OCI-LY3 (cell line): ENCODE results near the gene STK17B.
A peak's percentile ranks its signal among the peaks of the same experiment; 100 is the strongest.

Experiments used
- H2AFZ ChIP-seq: fragments of 200-600, 300-600 bp; shearing (Covaris generic); 2 replicates; pipeline ENCODE4 v1.6.0; 2014; ENCODE audit warnings: antibody characterized with exemption, low read depth, low read length
- H3K27ac ChIP-seq: fragments of 200-600, 300-600 bp; sonication (generic); 2 replicates; pipeline ENCODE4 v1.5.1; 2014; ENCODE audit warnings: mild to moderate bottlenecking, low read length, moderate library complexity, mixed read lengths
- H3K27me3 ChIP-seq: fragments of 200-600, 300-600 bp; sonication (generic); 2 replicates; pipeline ENCODE4 v1.6.1; 2014; ENCODE audit warnings: low read depth, low read length, mixed read lengths
- H3K36me3 ChIP-seq: fragments of 200-600, 300-600 bp; sonication (generic); replicated peaks from 2 replicates; pipeline ENCODE3; 2014; ENCODE audit warnings: low read depth, low read length, mixed read lengths
- H3K4me1 ChIP-seq: fragments of 300-600, 200-600 bp; sonication (generic); 2 replicates; pipeline ENCODE4 v1.6.1; 2014; ENCODE audit warnings: low read length, mixed read lengths
- H3K4me2 ChIP-seq: fragments of 200-600, 300-600 bp; sonication (generic); 2 replicates; pipeline ENCODE4 v1.6.1; 2014; ENCODE audit warnings: low read length, mixed read lengths
- H3K4me3 ChIP-seq: fragments of 300-600, 200-600 bp; sonication (generic); 2 replicates; pipeline ENCODE4 v1.5.1; 2014; ENCODE audit warnings: antibody characterized with exemption, mild to moderate bottlenecking, low read length, moderate library complexity
- H3K79me2 ChIP-seq: fragments of 300-600, 200-600 bp; shearing (Covaris generic); 2 replicates; pipeline ENCODE4 v1.6.1; 2014; ENCODE audit warnings: mild to moderate bottlenecking, low read length, mixed read lengths
- H3K9ac ChIP-seq: fragments of 300-600, 200-600 bp; shearing (Covaris generic); 2 replicates; pipeline ENCODE4 v1.6.0; 2014; ENCODE audit warnings: mild to moderate bottlenecking, low read length, moderate library complexity
- H3K9me3 ChIP-seq: fragments of 200-600, 300-600 bp; shearing (Covaris generic); 2 replicates; pipeline ENCODE4 v1.6.1; 2014; ENCODE audit warnings: low read length, mixed read lengths; ENCODE audit not compliant: insufficient read depth
- H4K20me1 ChIP-seq: fragments of 200-600, 300-600 bp; sonication (generic); 2 replicates; pipeline ENCODE4 v1.6.1; 2016; ENCODE audit warnings: low read length, mixed read lengths; ENCODE audit not compliant: insufficient read depth
- EZH2phosphoT487 ChIP-seq: fragments of 200-600 bp; shearing (Covaris generic); IDR thresholded peaks from 2 replicates; pipeline ENCODE4 v1.6.1; 2018; ENCODE audit warnings: antibody characterized with exemption, mixed run types, low read depth
- TF ChIP-seq, protein P1 (sequence below): fragments of 200-600, 300-600 bp; sonication (generic); IDR thresholded peaks from 2 replicates; pipeline ENCODE4 v1.5.1; 2014; ENCODE audit warnings: antibody characterized with exemption, low read length, low read depth

Gene STK17B

DNA sequence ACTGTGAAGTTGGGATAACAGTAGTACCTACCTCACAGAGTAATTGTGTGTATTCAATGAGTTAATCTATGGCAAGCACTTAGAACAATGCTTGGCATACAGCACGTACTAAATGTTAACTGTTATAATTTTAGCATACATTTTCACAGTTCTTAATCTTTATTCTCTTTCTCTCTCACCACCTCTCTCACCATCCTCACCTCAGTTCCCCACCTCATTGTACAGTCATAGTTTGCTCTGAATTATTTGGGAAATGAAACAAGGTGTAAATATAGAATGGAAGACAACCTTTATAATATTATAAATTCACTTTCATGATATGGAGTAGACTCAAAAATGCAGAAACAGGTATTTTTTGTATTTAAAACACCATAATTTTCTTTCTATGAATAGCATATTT is 62.8 kb downstream of the STK17B start:
- no peak overlapping the region for H3K9ac ChIP-seq
- peaks cover 31% of the 10 kb centered on the region for H3K4me1 ChIP-seq
- H3K4me3 ChIP-seq: no peak overlapping the region
- no peaks in the 10 kb centered on the region for H3K9me3 ChIP-seq
- no peaks in the 10 kb centered on the region for H3K27me3 ChIP-seq
- H3K36me3 ChIP-seq: no peaks in the 10 kb centered on the region
- no peak for TF ChIP-seq EZH2phosphoT487
- TF ChIP-seq, protein P1, sequence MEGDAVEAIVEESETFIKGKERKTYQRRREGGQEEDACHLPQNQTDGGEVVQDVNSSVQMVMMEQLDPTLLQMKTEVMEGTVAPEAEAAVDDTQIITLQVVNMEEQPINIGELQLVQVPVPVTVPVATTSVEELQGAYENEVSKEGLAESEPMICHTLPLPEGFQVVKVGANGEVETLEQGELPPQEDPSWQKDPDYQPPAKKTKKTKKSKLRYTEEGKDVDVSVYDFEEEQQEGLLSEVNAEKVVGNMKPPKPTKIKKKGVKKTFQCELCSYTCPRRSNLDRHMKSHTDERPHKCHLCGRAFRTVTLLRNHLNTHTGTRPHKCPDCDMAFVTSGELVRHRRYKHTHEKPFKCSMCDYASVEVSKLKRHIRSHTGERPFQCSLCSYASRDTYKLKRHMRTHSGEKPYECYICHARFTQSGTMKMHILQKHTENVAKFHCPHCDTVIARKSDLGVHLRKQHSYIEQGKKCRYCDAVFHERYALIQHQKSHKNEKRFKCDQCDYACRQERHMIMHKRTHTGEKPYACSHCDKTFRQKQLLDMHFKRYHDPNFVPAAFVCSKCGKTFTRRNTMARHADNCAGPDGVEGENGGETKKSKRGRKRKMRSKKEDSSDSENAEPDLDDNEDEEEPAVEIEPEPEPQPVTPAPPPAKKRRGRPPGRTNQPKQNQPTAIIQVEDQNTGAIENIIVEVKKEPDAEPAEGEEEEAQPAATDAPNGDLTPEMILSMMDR: no peak
- H4K20me1 ChIP-seq: no peaks in the 10 kb centered on the region
- no peak overlapping the region for H2AFZ ChIP-seq
- no peak overlapping the region for H3K27ac ChIP-seq
- H3K4me2 ChIP-seq: peak overlapping the region; percentile 25; the same call in 1 of the 2 replicates
- no peaks in the 10 kb centered on the region for H3K79me2 ChIP-seq

DNA sequence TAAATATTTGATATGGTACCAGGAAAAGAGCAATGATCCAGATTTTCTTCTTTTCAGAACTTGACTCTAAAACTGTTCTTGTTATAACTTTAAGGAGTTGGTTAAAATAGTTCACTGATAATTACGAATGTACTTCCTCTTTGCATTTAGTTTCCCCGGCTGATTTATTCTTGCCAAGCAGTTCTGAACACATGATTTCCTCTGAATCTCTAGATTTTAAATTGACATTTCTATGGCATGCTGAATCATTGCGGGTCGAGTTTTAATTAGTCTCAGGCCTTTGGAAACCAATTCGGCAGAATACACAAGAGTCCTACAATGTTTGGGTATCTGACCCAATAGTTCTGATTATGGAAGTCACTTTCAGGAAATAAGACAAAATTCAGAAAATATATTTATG is 65.4 kb downstream of the STK17B start:
- H3K4me3 ChIP-seq: peak overlapping the region; percentile 26
- TF ChIP-seq EZH2phosphoT487: no peak
- TF ChIP-seq, protein P1: no peak
- no peak overlapping the region for H3K27ac ChIP-seq
- H2AFZ ChIP-seq: peak overlapping the region; percentile 80
- peak overlapping the region; percentile 63 for H3K4me2 ChIP-seq
- no peaks in the 10 kb centered on the region for H3K27me3 ChIP-seq
- no peaks in the 10 kb centered on the region for H3K79me2 ChIP-seq
- peaks cover 53% of the 10 kb centered on the region for H3K4me1 ChIP-seq
- H3K36me3 ChIP-seq: no peaks in the 10 kb centered on the region
- no peaks in the 10 kb centered on the region for H3K9me3 ChIP-seq
- H3K9ac ChIP-seq: peak overlapping the region; percentile 15; the same call in 1 of the 2 replicates
- no peaks in the 10 kb centered on the region for H4K20me1 ChIP-seq

DNA sequence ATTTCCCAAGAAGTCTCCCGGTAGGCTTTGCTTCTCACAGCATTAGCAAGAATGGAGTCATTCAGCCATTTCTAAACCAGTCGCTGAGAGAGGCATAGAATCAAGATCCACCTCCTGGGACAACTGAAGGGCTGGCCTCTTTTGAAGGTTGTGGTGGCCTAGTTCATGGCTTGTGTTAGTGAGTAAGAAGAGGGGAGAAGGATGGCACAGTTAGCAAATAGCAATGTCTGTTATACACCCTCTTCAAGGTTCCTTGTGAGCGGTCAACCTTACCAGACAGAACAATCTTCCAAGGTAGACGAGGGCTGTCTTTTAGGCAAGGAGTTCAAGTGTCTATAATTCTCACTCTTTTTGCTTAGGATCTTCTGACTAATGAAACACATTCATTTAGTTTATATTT is 67.3 kb downstream of the STK17B start:
- H3K27ac ChIP-seq: no peak overlapping the region
- H3K4me1 ChIP-seq: peaks cover 66% of the 10 kb centered on the region
- H3K4me3 ChIP-seq: no peak overlapping the region
- no peak overlapping the region for H3K4me2 ChIP-seq
- no peak overlapping the region for H3K9ac ChIP-seq
- no peaks in the 10 kb centered on the region for H3K36me3 ChIP-seq
- no peaks in the 10 kb centered on the region for H4K20me1 ChIP-seq
- TF ChIP-seq, protein P1: no peak
- no peak for TF ChIP-seq EZH2phosphoT487
- H3K27me3 ChIP-seq: no peaks in the 10 kb centered on the region
- H3K9me3 ChIP-seq: no peaks in the 10 kb centered on the region
- H3K79me2 ChIP-seq: no peaks in the 10 kb centered on the region
- no peak overlapping the region for H2AFZ ChIP-seq

DNA sequence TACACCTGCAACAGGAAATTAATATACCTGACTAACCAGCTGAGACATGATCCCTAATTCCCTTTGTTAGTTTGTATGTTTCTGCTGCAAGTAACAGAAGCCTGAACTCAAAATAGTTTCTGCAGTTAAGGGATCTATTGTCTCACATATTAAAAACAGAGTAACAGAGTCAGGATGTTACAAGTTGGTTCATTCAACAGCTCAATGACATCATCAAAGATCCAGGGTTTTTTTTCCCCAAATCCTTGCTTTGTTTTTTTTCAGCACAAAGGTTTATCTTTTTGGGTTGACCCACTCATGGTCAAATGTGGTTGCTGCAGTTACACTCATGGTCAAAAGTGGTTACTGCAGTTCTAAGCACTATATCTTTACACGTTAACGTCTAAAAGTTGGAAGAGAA is 67.8 kb downstream of the STK17B start:
- H4K20me1 ChIP-seq: no peaks in the 10 kb centered on the region
- TF ChIP-seq, protein P1: no peak
- no peak for TF ChIP-seq EZH2phosphoT487
- no peak overlapping the region for H3K4me2 ChIP-seq
- no peaks in the 10 kb centered on the region for H3K36me3 ChIP-seq
- H2AFZ ChIP-seq: no peak overlapping the region
- H3K4me3 ChIP-seq: no peak overlapping the region
- peaks cover 66% of the 10 kb centered on the region for H3K4me1 ChIP-seq
- H3K27ac ChIP-seq: no peak overlapping the region
- no peaks in the 10 kb centered on the region for H3K9me3 ChIP-seq
- H3K27me3 ChIP-seq: no peaks in the 10 kb centered on the region
- no peaks in the 10 kb centered on the region for H3K79me2 ChIP-seq
- H3K9ac ChIP-seq: no peak overlapping the region
